CD4-positive, alpha-beta T cell treated with Interleukin-6 at 100 ng/mL for 8 hours (primary cell): Measurements from ENCODE around the gene PANK3.
A peak's percentile ranks its signal among the peaks of the same experiment; 100 is the strongest.
"Not testable (repeated sequence)": the region's sequence is repeated elsewhere in the genome, so short reads cannot be mapped to it uniquely, and the experiment has no call there.

Experiments
- DNase-seq: peaks from one replicate; pipeline ENCODE4 v3.0.0-alpha.2; 2020; ENCODE audit warnings: mixed read lengths, low spot score

Gene PANK3

DNA sequence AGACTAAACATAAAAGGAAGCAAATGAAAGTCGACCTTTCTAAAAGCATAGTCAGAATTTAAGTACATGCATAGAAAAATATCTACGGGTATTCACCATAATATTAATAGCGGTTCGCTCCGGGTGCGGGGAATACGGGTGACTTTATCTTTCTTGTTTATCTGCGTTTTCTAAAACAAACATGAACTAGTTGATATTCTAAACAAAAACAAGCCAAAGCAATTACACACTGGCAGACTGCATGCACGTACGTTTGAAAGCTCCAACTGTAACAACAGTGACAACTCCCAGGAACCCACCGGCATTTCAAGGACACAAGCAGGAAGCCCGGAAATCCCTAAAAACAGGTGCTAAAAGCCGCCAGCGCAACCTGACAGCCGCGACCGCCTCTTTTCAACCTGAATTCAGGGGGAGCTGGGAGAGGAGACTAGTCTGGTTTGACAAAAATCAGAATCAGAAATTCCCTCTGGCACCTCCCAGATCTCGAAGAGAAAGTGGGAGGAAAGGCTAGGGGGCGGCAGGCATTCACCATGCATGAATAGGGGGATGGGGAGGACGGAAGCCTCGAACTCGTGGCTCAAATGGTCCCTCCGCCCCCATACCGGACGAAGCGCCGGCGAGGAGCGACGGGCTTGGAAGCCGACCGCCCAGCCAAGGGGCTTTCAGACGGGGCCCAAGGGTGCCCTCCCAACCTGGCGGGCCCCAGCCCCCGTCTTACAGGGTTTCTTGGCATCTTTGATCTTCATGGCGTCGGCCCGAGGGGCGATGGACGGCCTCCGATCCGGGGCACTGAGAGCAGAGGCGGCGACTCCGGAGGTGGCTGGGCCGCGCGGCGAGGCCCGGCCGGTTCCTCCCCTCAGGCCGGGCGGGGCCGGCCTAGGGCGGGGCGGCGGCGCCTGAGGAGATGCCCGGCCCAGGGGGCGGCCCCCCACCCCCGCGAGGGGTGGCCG lies at the start of gene PANK3:
Gene PANK3, minus strand, starts transcription at position 831 of the 950 bp plus-strand sequence. Its CDS starts 85 bp downstream, at position 746.
- DNase-seq, result no peak

DNA sequence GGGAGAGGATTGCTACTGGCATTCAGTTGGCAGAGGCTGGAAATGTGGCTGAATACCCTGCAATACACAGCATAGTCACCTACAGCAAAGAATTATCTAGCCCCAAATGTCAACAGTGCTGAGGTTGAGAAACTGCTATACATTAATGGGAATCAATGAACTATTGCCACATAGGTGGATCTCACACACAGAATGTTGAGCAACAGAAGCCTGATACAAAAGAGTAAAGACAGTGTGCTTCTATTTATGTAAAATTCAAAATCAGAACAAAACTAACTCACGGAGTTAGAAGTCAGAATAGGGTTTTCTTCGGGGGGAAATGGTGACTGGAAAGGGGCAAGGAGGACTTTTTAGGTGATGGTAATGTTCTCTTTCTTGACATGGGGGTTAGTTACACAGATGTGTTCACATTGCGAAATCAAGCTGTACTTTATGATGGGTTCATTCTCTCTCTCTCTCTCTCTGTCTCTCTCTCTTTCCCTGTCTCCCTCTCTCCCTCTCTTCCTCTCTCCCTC lies 45.7 kb upstream of the PANK3 start:
- DNase-seq, result no peak

DNA sequence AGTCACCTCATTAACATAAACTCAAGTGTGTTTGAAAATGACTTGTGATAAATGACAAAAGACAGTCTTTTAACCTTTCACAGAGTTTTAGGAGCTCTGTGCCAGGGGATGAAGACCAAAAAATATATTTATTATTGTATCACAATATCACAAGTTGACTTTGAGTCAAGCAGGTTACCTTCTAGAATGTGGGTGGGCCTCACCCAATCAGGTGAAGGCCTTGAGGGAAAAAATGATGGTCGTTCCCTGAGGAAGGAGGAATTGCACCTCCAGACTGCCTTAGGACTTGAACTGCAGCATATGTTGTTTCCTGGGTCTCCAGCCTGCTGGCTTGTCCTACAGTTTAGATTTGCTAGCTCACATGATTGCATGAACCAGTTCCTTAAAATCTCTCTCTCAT lies 41.6 kb upstream of the PANK3 start:
- DNase-seq, result no peak

- no peak for DNase-seq
Observed at GRCh38 chr5:168614661-168615060, 35.5 kb upstream of the PANK3 start.

DNA sequence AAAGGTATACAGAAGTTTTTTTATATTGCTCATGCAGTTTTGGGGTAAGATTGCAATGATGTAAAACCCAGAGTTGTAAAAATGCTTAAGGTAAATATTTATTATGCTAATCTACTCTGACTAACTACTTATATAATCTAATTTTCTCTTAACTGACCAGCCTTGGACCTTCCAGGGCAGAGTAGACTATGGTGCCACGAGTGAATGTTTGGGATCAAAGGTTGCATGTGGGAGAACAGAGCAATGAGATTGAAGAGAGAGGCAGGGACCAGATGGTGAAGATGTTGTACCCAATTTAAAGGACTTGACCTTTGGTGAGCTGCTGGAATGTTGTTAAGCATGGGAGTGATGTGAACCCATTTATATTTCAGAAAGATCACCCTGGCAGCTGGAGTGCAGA lies 34.8 kb upstream of the PANK3 start:
- no peak for DNase-seq

DNA sequence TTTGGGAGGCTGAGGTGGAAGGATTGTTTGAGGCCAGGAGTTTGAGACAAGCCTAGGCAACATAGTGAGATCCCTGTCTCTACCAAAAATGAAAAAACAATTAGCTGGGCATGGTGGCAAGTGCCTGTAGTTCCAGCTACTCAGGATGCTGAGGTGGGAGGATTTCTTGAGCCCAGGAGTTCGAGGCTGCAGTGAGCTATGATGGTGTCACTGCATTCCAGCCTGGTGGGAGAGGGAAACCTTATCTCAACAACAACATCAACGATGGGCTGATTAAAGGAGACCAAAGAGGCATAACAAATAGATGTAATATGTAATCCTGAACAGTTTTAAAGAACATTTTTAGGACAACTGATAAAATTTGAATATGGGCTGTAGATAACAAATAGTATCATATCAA lies 34.2 kb upstream of the PANK3 start:
- DNase-seq, result no peak

GRCh38 chr5:168612996-168613395 lies 33.8 kb upstream of the PANK3 start:
- DNase-seq, result peak; percentile 35

- no peak for DNase-seq
Observed at GRCh38 chr5:168612123-168612522, 33.0 kb upstream of the PANK3 start.

- DNase-seq, result no peak
Observed at GRCh38 chr5:168611165-168611564, 32.0 kb upstream of the PANK3 start.

- no peak for DNase-seq
Observed at GRCh38 chr5:168609806-168610482, 30.8 kb upstream of the PANK3 start.

GRCh38 chr5:168608821-168609220 lies 29.7 kb upstream of the PANK3 start:
- DNase-seq, result no peak

- DNase-seq, result no peak
Observed at GRCh38 chr5:168608386-168608785, 29.2 kb upstream of the PANK3 start.

GRCh38 chr5:168607946-168608345 lies 28.8 kb upstream of the PANK3 start:
- no peak for DNase-seq

- DNase-seq, result no peak
Observed at GRCh38 chr5:168606562-168606961, 27.4 kb upstream of the PANK3 start.

- DNase-seq, result no peak
Observed at GRCh38 chr5:168604436-168604835, 25.3 kb upstream of the PANK3 start.

GRCh38 chr5:168603746-168604145 lies 24.6 kb upstream of the PANK3 start:
- DNase-seq, result no peak

GRCh38 chr5:168602517-168602916 lies 23.3 kb upstream of the PANK3 start:
- no peak for DNase-seq

DNA sequence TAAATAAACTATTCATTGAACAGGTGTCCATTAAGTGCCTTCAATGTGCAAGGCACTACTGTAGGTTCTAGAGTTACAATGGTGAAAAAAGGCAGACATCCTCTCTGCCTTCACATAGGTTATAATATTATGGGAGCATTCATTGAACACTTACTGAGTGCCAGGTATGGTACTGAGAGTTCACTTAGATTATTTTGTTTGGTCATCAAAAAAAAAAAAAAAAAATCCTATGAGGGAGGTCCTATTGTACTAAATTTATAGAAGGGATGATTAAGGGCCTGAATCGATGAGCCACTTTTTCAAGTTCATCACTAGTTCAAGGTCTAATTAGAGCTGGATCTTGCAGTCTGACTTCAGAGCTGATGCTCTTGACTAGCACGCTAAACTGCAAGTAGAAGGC lies 22.8 kb upstream of the PANK3 start:
- DNase-seq, result no peak

- DNase-seq, result no peak
Observed at GRCh38 chr5:168600409-168600808, 21.2 kb upstream of the PANK3 start.

- DNase-seq, result no peak
Observed at GRCh38 chr5:168599826-168600225, 20.7 kb upstream of the PANK3 start.

DNA sequence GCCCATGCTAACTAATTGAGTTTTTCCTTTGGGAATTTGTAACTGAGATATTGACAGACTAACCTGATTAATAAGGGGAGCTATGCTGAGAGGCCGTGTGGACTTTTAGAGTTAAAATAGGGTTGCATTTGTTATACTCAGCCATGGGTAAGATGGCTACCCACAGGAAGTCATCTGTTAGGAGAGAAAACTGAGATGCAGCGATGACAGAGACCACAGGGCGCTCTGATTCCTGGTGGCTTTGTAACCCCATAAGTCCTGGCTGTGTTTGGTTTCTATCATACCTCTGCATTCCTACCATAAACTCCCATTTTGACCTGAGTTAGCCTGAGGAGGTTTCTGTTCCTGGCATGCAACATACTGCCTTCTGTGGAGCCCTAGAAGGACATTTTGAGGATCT lies 19.5 kb upstream of the PANK3 start:
- DNase-seq, result no peak

DNA sequence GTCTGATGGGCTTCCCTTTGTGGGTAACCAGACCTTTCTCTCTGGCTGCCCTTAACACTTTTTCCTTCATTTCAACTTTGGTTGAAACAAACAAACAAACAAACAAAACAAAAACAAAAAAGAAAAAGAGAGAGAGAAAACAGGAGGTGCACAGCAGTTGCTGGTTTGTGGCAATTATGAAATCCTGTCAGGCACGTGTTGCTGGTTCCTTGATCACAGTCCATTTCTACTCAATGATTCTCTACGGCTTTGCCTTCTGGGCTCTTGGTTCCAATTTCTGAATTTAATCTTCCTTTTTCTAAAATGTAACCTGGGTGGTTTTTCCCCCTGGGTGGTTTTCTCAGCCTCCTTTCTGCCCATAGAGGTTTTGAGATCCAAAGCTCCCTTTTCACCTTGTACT lies 17.8 kb upstream of the PANK3 start:
- no peak for DNase-seq

DNA sequence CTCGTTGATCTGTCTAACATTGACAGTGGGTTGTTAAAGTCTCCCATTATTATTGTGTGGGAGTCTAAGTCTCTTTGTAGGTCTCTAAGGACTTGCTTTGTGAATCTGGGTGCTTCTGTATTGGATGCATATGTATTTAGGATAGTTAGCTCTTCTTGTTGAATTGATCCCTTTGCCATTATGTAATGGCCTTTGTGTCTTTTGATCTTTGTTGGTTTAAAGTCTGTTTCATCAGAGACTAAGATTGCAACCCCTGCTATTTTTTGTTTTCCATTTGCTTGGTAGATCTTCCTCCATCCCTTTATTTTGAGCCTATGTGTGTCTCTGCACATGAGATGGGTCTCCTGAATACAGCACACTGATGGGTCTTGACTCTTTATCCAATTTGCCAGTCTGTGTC lies 17.0 kb upstream of the PANK3 start:
- DNase-seq, result not testable (repeated sequence)
